Measurements from ENCODE around the gene THSD4. TPM values are rescaled to one million over a fixed set of nuclear protein-coding genes. Genes with fewer than 3 reads are reported as not detected.

THSD4 gene
- total RNA-seq, 2 donors from 2014 or later = 71.2 to 150 TPM

GRCh38 chr15:71559098-71559497 is 443.8 kb downstream of the THSD4 start:
- ATAC-seq (ENCODE audit: insufficient number of reproducible peaks, low FRiP score, low read depth) = no peak
- DNase-seq (ENCODE audit: low spot score) = no peak
- no peak overlapping the region for H3K4me3 ChIP-seq
- no peak for TF ChIP-seq CTCF (IDR thresholded peaks at IDR 0.05)
- no peaks in the 10 kb centered on the region for H3K27me3 ChIP-seq (replicated peaks; ENCODE audit: insufficient read depth)
- no peaks in the 10 kb centered on the region for H3K36me3 ChIP-seq
- H3K27ac ChIP-seq = no peak overlapping the region
- no peaks in the 10 kb centered on the region for H3K9me3 ChIP-seq
- peaks cover 0 to 6% of the 10 kb centered on the region in 2 donors for H3K4me1 ChIP-seq (ENCODE audit: control insufficient read depth in 1 of 2, low read depth in 2 of 2)

GRCh38 chr15:71559616-71560015 is 444.3 kb downstream of the THSD4 start:
- H3K9me3 ChIP-seq = no peaks in the 10 kb centered on the region
- DNase-seq (ENCODE audit: low spot score) = no peak

GRCh38 chr15:71562251-71562650 is 447.0 kb downstream of the THSD4 start:
- H3K4me1 ChIP-seq (ENCODE audit: control insufficient read depth in 1 of 2, low read depth in 2 of 2) = peaks cover 0 to 21% of the 10 kb centered on the region in 2 donors
- no peak for TF ChIP-seq CTCF (IDR thresholded peaks at IDR 0.05)
- DNase-seq (ENCODE audit: low spot score) (no peak), ATAC-seq (ENCODE audit: insufficient number of reproducible peaks, low FRiP score, low read depth) (no peak)
- no peaks in the 10 kb centered on the region for H3K27me3 ChIP-seq (replicated peaks; ENCODE audit: insufficient read depth)
- no peaks in the 10 kb centered on the region for H3K9me3 ChIP-seq
- H3K4me3 ChIP-seq = no peak overlapping the region
- no peak overlapping the region for H3K27ac ChIP-seq
- H3K36me3 ChIP-seq = no peaks in the 10 kb centered on the region

More at GRCh38 chr15:71559616-71560015, 444.3 kb downstream of the THSD4 start:
- Histone ChIP-seq H3K4me1 (ENCODE audit: control insufficient read depth in 1 of 2, low read depth in 2 of 2) (peaks cover 0 to 6% of the 10 kb centered on the region in 2 donors), H3K36me3 (no peaks in the 10 kb centered on the region), H3K27me3 (replicated peaks; ENCODE audit: insufficient read depth) (no peaks in the 10 kb centered on the region), H3K27ac (no peak overlapping the region), H3K4me3 (no peak overlapping the region)
- no peak for TF ChIP-seq CTCF (IDR thresholded peaks at IDR 0.05)
- no peak for ATAC-seq (ENCODE audit: insufficient number of reproducible peaks, low FRiP score, low read depth)

- no peak overlapping the region for H3K27ac ChIP-seq
- H3K9me3 ChIP-seq = no peaks in the 10 kb centered on the region
- ATAC-seq (ENCODE audit: insufficient number of reproducible peaks, low FRiP score, low read depth) = no peak
- no peaks in the 10 kb centered on the region for H3K36me3 ChIP-seq
- TF ChIP-seq CTCF (IDR thresholded peaks at IDR 0.05) = no peak
- peaks cover 0 to 18% of the 10 kb centered on the region in 2 donors for H3K4me1 ChIP-seq (ENCODE audit: control insufficient read depth in 1 of 2, low read depth in 2 of 2)
- H3K27me3 ChIP-seq (replicated peaks; ENCODE audit: insufficient read depth) = no peaks in the 10 kb centered on the region
- DNase-seq (ENCODE audit: low spot score) = no peak
- H3K4me3 ChIP-seq = no peak overlapping the region
Observed at GRCh38 chr15:71564217-71564616, 448.9 kb downstream of the THSD4 start.

GRCh38 chr15:71565006-71565405 is 449.7 kb downstream of the THSD4 start:
- TF ChIP-seq CTCF (IDR thresholded peaks at IDR 0.05) = no peak
- Histone ChIP-seq H3K9me3 (no peaks in the 10 kb centered on the region), H3K36me3 (no peaks in the 10 kb centered on the region), H3K4me1 (ENCODE audit: control insufficient read depth in 1 of 2, low read depth in 2 of 2) (peaks cover 0 to 15% of the 10 kb centered on the region in 2 donors), H3K4me3 (no peak overlapping the region), H3K27ac (no peak overlapping the region), H3K27me3 (replicated peaks; ENCODE audit: insufficient read depth) (no peaks in the 10 kb centered on the region)
- ATAC-seq (ENCODE audit: insufficient number of reproducible peaks, low FRiP score, low read depth) = no peak
- DNase-seq (ENCODE audit: low spot score) = no peak

Measured in thoracic aorta (tissue), 2 donors.